Keratinocyte (primary cell): ENCODE measurements around the gene PRKACA.

Source experiments
- CTCF ChIP-seq, 3 experiments: IDR thresholded peaks in 1 of 3; conservative IDR thresholded peaks in 1 of 3; optimal IDR thresholded peaks in 1 of 3; 2 replicates in 2 of 3; 3 replicates in 1 of 3; pipeline versions ENCODE3 to v1.5.1; 2011; ENCODE audit warnings: low read length in 3 of 3, mild to moderate bottlenecking in 3 of 3, moderate library complexity in 2 of 3, control low read depth in 1 of 3, inconsistent platforms in 1 of 3; ENCODE audit not compliant: insufficient read depth in 2 of 3; ENCODE audit errors: extremely low read depth in 1 of 3
- EZH2 ChIP-seq: IDR thresholded peaks from one replicate; pipeline ENCODE4 v1.6.1; 2012; ENCODE audit warnings: inconsistent platforms, mild to moderate bottlenecking, low read length, moderate library complexity

GRCh38 chr19:14066134-14066533 lies 51.4 kb downstream of the PRKACA start:
- no peak for TF ChIP-seq CTCF (optimal IDR thresholded peaks at IDR 0.05 in 1 of 3, IDR thresholded peaks at IDR 0.05 in 1 of 3, conservative IDR thresholded peaks at IDR 0.05 in 1 of 3; ENCODE audit: extremely low read depth in 1 of 3, insufficient read depth in 2 of 3, low read length in 3 of 3)
- no peak for TF ChIP-seq EZH2
